ENCODE results near the gene C2orf74.

GRCh38 chr2:61214171-61214570 lies 52.2 kb downstream of the C2orf74 start:
- TF ChIP-seq TCF7 (CRISPR knock-in tag; IDR thresholded peaks at IDR 0.05; ENCODE audit: low read depth) = no peak
- TF ChIP-seq E2F5 (CRISPR knock-in tag; IDR thresholded peaks at IDR 0.05) = no peak
- no peak for TF ChIP-seq CTCF (IDR thresholded peaks at IDR 0.05)
- TF ChIP-seq SP1 (CRISPR knock-in tag; conservative IDR thresholded peaks at IDR 0.05) = no peak
- no peak for TF ChIP-seq HMGA2 (CRISPR knock-in tag; IDR thresholded peaks at IDR 0.05)
- TF ChIP-seq FOXP1 (CRISPR knock-in tag; IDR thresholded peaks at IDR 0.05; ENCODE audit: borderline replicate concordance) = no peak
- TF ChIP-seq, protein P1, sequence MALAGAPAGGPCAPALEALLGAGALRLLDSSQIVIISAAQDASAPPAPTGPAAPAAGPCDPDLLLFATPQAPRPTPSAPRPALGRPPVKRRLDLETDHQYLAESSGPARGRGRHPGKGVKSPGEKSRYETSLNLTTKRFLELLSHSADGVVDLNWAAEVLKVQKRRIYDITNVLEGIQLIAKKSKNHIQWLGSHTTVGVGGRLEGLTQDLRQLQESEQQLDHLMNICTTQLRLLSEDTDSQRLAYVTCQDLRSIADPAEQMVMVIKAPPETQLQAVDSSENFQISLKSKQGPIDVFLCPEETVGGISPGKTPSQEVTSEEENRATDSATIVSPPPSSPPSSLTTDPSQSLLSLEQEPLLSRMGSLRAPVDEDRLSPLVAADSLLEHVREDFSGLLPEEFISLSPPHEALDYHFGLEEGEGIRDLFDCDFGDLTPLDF (CRISPR knock-in tag; IDR thresholded peaks at IDR 0.05) = no peak
- no peak for TF ChIP-seq ETV6 (CRISPR knock-in tag; IDR thresholded peaks at IDR 0.05)
- TF ChIP-seq E2F4 (CRISPR knock-in tag; IDR thresholded peaks at IDR 0.05; ENCODE audit: borderline replicate concordance, low read depth) = no peak

All from WTC11 (cell line).